Coronary artery (tissue), 2 donors: ENCODE measurements around the gene RBFA.

Experiments used
- DNase-seq: peaks from one replicate; pipeline ENCODE4 v3.0.0-alpha.2; 2017; ENCODE audit warnings: low spot score
- H3K27ac ChIP-seq, 2 donors: fragments of 200-600 bp; sonication (generic); one replicate each; pipeline ENCODE4 v1.5.1; 2016 to 2019
- H3K4me3 ChIP-seq: fragments of 200-600 bp; sonication (generic); 2 replicates; pipeline ENCODE4 v1.5.1; 2016; ENCODE audit warnings: mild to moderate bottlenecking, moderate library complexity
- CTCF ChIP-seq: fragments of 200-600 bp; sonication (generic); IDR thresholded peaks from one replicate; pipeline ENCODE4 v1.5.1; 2019; ENCODE audit warnings: antibody characterized with exemption

Gene RBFA

GRCh38 chr18:80070825-80071224 lies 36.6 kb downstream of the RBFA start:
- H3K4me3 ChIP-seq = no peak overlapping the region
- no peak for TF ChIP-seq CTCF
- no peak overlapping the region for H3K27ac ChIP-seq
- DNase-seq = no peak

- no peak for DNase-seq
- Histone ChIP-seq H3K4me3 (no peak overlapping the region), H3K27ac (no peak overlapping the region)
- no peak for TF ChIP-seq CTCF
Measured at GRCh38 chr18:80074183-80074582, 39.9 kb downstream of the RBFA start.

GRCh38 chr18:80074697-80075096 lies 40.5 kb downstream of the RBFA start:
- no peak overlapping the region for H3K4me3 ChIP-seq
- TF ChIP-seq CTCF = no peak
- no peak overlapping the region for H3K27ac ChIP-seq
- DNase-seq = no peak

- DNase-seq = no peak
- no peak overlapping the region for H3K4me3 ChIP-seq
- H3K27ac ChIP-seq = no peak overlapping the region
- no peak for TF ChIP-seq CTCF
Measured at GRCh38 chr18:80075940-80076339, 41.7 kb downstream of the RBFA start.

- TF ChIP-seq CTCF = no peak
- H3K27ac ChIP-seq = no peak overlapping the region
- no peak for DNase-seq
- H3K4me3 ChIP-seq = no peak overlapping the region
Measured at GRCh38 chr18:80076379-80076778, 42.1 kb downstream of the RBFA start.

GRCh38 chr18:80077873-80078272 lies 43.6 kb downstream of the RBFA start:
- no peak overlapping the region for H3K27ac ChIP-seq
- no peak overlapping the region for H3K4me3 ChIP-seq
- no peak for DNase-seq
- no peak for TF ChIP-seq CTCF
